Common myeloid progenitor, CD34-positive (primary cell): ENCODE results near the gene OR2J2.
"Not testable (repeated sequence)": the region's sequence is repeated elsewhere in the genome, so short reads cannot be mapped to it uniquely, and the experiment has no call there.

Source experiments
- CTCF ChIA-PET: fragments of 350-600 bp; sonication (Branson Sonifier 250); formaldehyde crosslinking; loops from one replicate; lab custom pipeline; 2021; ENCODE audit warnings: antibody characterized with exemption; lab: Charles Lee
- POLR2A ChIA-PET: fragments of 350-600 bp; sonication (Branson Sonifier 250); formaldehyde crosslinking; loops from one replicate; lab custom pipeline; 2021; ENCODE audit warnings: antibody characterized with exemption; lab: Charles Lee
- DNase-seq, 3 donors: peaks; one replicate each; pipeline versions ENCODE4 v3.0.0 to v3.0.0-alpha.2; 2013
- H3K27ac ChIP-seq, 2 experiments: 1 replicate in 1 of 2; 2 replicates in 1 of 2; pipeline ENCODE4 v1.7.0; 2013; ENCODE audit warnings: inconsistent platforms in 2 of 2, low read length in 2 of 2, mild to moderate bottlenecking in 2 of 2, low read depth in 1 of 2, moderate library complexity in 1 of 2; ENCODE audit not compliant: severe bottlenecking in 2 of 2, insufficient read depth in 1 of 2, poor library complexity in 1 of 2
- H3K27me3 ChIP-seq, 5 experiments: replicated peaks in 2 of 5; 1 replicate in 3 of 5; 2 replicates in 2 of 5; pipeline versions ENCODE4 v1.6.1 to v1.7.0; 2013; ENCODE audit warnings: low read length in 4 of 5, mild to moderate bottlenecking in 2 of 5, moderate library complexity in 2 of 5, inconsistent platforms in 1 of 5; ENCODE audit not compliant: insufficient read depth in 5 of 5, control insufficient read depth in 4 of 5
- H3K36me3 ChIP-seq, 4 experiments: 1 replicate in 2 of 4; 2 replicates in 2 of 4; pipeline versions ENCODE4 v1.6.1 to v1.7.0; 2013; ENCODE audit warnings: low read length in 3 of 4, control low read depth in 1 of 4, mild to moderate bottlenecking in 1 of 4; ENCODE audit not compliant: control insufficient read depth in 4 of 4, insufficient read depth in 4 of 4
- H3K4me1 ChIP-seq, 4 experiments: 1 replicate in 3 of 4; 2 replicates in 1 of 4; pipeline versions ENCODE4 v1.6.1 to v1.7.1; 2013; ENCODE audit warnings: low read length in 3 of 4, mild to moderate bottlenecking in 3 of 4, control low read depth in 1 of 4, inconsistent platforms in 1 of 4, moderate library complexity in 1 of 4; ENCODE audit not compliant: control insufficient read depth in 4 of 4, insufficient read depth in 4 of 4; ENCODE audit errors: control extremely low read depth in 1 of 4
- H3K4me3 ChIP-seq, 7 experiments: 1 replicate in 4 of 7; 2 replicates in 3 of 7; pipeline versions ENCODE4 v1.5.1 to v1.7.0; 2013; ENCODE audit warnings: mild to moderate bottlenecking in 7 of 7, low read length in 6 of 7, moderate library complexity in 6 of 7, inconsistent platforms in 2 of 7, low read depth in 2 of 7, control low read depth in 1 of 7; ENCODE audit not compliant: insufficient read depth in 4 of 7, control insufficient read depth in 1 of 7; ENCODE audit errors: extremely low read depth in 1 of 7
- H3K9me3 ChIP-seq, 5 experiments: 1 replicate in 4 of 5; 2 replicates in 1 of 5; pipeline versions ENCODE4 v1.6.1 to v1.7.1; 2013; ENCODE audit warnings: low read length in 4 of 5, mild to moderate bottlenecking in 2 of 5, inconsistent platforms in 1 of 5, low read depth in 1 of 5, moderate library complexity in 1 of 5; ENCODE audit not compliant: control insufficient read depth in 4 of 5, insufficient read depth in 2 of 5; ENCODE audit errors: control extremely low read depth in 1 of 5
- WGBS: methylation state at CpG from one replicate; pipeline ENCODE4 v1.1.5; 2013; ENCODE audit not compliant: insufficient coverage; 5-methylcytosine and 5-hydroxymethylcytosine counted together

Gene OR2J2

DNA sequence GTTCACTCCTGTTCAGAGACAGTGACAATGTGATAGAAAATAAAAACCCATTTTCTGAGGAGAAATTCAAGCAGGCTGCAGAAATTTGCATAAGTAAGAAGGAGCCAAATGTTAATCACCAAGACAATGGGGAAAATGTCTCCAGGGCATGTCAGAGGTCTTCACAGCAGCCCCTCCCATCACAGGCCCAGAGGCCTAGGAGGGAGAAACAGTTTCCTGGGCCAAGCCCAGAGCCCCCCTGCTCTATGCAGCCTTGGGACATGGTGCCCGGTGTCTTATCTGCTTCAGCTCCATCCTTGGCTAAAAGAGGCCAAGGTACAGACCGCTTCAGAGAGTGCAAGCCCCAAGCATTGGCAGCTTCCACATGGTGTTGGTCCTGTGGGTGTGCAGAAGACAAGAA lies 46.5 kb downstream of the OR2J2 start:
- POLR2A ChIA-PET, H3K36me3 ChIP-seq, CTCF ChIA-PET, H3K4me3 ChIP-seq, H3K27me3 ChIP-seq, H3K27ac ChIP-seq, H3K4me1 ChIP-seq, DNase-seq, H3K9me3 ChIP-seq: not testable (repeated sequence)
- 50% methylated on average over 2 of the region's 2 CpGs for WGBS

GRCh38 chr6:29218056-29218455 lies 47.3 kb downstream of the OR2J2 start:
- WGBS = 100% methylated on average over 1 of the region's 1 CpG
- H3K27ac ChIP-seq = not testable (repeated sequence)

More at GRCh38 chr6:29218056-29218455, 47.3 kb downstream of the OR2J2 start:
- H3K4me3 ChIP-seq, POLR2A ChIA-PET, H3K4me1 ChIP-seq, DNase-seq, H3K27me3 ChIP-seq, H3K9me3 ChIP-seq, H3K36me3 ChIP-seq, CTCF ChIA-PET: not testable (repeated sequence)
